Measurements from ENCODE around the gene RBM7.

DNA sequence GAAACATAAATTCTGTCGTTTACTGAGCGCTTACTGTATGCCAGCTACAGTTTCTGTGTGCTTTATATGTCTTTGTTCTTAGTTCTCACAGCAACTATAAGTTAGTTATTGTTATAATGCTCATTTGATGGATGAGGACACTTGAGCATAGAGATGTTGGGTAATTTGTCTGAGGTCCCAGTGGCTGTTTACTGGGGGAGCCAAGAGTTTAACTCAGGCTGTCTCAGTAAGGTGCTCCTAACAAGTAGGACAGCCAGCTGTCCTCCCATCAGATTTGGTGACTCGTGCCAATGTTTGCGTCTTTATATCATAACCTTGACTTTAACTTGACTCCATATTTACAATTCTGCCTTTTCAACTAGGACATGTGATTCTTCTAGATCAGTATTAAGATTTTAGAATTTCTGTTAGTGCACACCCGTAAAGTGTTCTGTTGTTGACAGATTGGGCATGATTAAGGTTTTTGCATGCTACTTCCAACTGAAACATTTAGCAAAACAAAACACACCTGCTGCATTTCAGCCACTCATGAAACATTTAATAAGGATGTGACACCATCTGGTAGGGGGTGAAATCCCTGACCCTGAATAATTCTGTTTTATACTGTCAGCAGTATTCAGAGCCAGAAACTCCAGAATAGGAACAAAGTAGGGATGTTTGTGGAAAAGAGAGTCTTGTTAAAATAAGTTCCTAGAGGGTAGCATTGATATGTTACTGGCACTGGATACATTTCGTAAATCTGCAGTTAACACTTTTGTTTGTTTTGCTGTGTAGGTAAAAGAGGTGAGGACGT is 40.7 kb downstream of the RBM7 start:
- TF ChIP-seq, protein P1, sequence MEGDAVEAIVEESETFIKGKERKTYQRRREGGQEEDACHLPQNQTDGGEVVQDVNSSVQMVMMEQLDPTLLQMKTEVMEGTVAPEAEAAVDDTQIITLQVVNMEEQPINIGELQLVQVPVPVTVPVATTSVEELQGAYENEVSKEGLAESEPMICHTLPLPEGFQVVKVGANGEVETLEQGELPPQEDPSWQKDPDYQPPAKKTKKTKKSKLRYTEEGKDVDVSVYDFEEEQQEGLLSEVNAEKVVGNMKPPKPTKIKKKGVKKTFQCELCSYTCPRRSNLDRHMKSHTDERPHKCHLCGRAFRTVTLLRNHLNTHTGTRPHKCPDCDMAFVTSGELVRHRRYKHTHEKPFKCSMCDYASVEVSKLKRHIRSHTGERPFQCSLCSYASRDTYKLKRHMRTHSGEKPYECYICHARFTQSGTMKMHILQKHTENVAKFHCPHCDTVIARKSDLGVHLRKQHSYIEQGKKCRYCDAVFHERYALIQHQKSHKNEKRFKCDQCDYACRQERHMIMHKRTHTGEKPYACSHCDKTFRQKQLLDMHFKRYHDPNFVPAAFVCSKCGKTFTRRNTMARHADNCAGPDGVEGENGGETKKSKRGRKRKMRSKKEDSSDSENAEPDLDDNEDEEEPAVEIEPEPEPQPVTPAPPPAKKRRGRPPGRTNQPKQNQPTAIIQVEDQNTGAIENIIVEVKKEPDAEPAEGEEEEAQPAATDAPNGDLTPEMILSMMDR (IDR thresholded peaks at IDR 0.05) = no peak
- TF ChIP-seq EZH2 (IDR thresholded peaks at IDR 0.05) = no peak
